HepG2 (cell line): ENCODE data around the gene MBD2. TPM values are rescaled to one million over a fixed set of nuclear protein-coding genes. Genes with fewer than 3 reads are reported as not detected.

Source experiments
- EED ChIP-seq: sonication (generic); formaldehyde crosslinking; IDR thresholded peaks from 2 replicates; pipeline ENCODE4 v1.5.0; 2020; ENCODE audit warnings: mild to moderate bottlenecking, missing genetic modification reagents
- HOXA9 ChIP-seq: sonication (generic); formaldehyde crosslinking; IDR thresholded peaks from 2 replicates; pipeline ENCODE4 v1.8.1; 2022; ENCODE audit warnings: missing genetic modification reagents, mild to moderate bottlenecking, moderate library complexity, borderline replicate concordance
- IRF2 ChIP-seq: IDR thresholded peaks from 2 replicates; pipeline ENCODE4 v1.6.1; 2018; ENCODE audit warnings: missing genetic modification reagents, missing compliant biosample characterization
- MAZ ChIP-seq, 2 experiments: sonication (generic) in 1 of 2; formaldehyde crosslinking in 1 of 2; IDR thresholded peaks; 2 replicates each; pipeline versions ENCODE4 v1.5.0 to v1.6.1; 2012 to 2020; ENCODE audit warnings: low read depth in 2 of 2, mild to moderate bottlenecking in 2 of 2, borderline replicate concordance in 1 of 2, improper control_type of control experiment in 1 of 2, low read length in 1 of 2, missing genetic modification reagents in 1 of 2, moderate library complexity in 1 of 2
- PCBP1 ChIP-seq: fragments of 200-400 bp; formaldehyde crosslinking; IDR thresholded peaks from 2 replicates; pipeline ENCODE4 v1.6.1; 2017; ENCODE audit warnings: mild to moderate bottlenecking, low read depth, low read length, borderline replicate concordance
- POLR2A ChIP-seq, 2 experiments: IDR thresholded peaks; 2 replicates each; pipeline ENCODE4 v1.6.1; 2011; ENCODE audit warnings: low read depth in 2 of 2, low read length in 2 of 2, mild to moderate bottlenecking in 1 of 2, moderate library complexity in 1 of 2; ENCODE audit not compliant: insufficient read depth in 1 of 2
- TCF12 ChIP-seq, 2 experiments: fragments of 450-650 bp in 1 of 2; sonication (generic) in 1 of 2; formaldehyde crosslinking in 1 of 2; IDR thresholded peaks; 2 replicates each; pipeline versions ENCODE4 v1.6.1 to v1.8.0; 2017 to 2022; ENCODE audit warnings: antibody characterized with exemption in 1 of 2, mild to moderate bottlenecking in 1 of 2, missing genetic modification reagents in 1 of 2, moderate library complexity in 1 of 2
- U2AF2 ChIP-seq: fragments of 200-400 bp; formaldehyde crosslinking; IDR thresholded peaks from 2 replicates; pipeline ENCODE4 v1.6.1; 2017; ENCODE audit warnings: low read depth, mild to moderate bottlenecking, low read length
- ZNF274 ChIP-seq: sonication (generic); formaldehyde crosslinking; IDR thresholded peaks from 2 replicates; pipeline ENCODE4 v1.5.1; 2020; ENCODE audit warnings: mild to moderate bottlenecking, missing genetic modification reagents
- ZNF772 ChIP-seq: sonication (generic); formaldehyde crosslinking; IDR thresholded peaks from 2 replicates; pipeline ENCODE4 v1.5.0; 2020; ENCODE audit warnings: mild to moderate bottlenecking, missing genetic modification reagents
- polyA plus RNA-seq, 8 experiments: library from polyadenylated mRNA; depleted of rRNA in 3 of 8; stranded (reverse) in 7 of 8; unstranded in 1 of 8; fragments of >200 nt; fragmentation: Illumina TruSeq in 4 of 8; extraction: Trizol in 4 of 8; gene quantifications; 2 replicates each; pipeline versions ENCODE4 v1.2.1 to v1.2.3, GENCODE V29; 2011 to 2016; ENCODE audit warnings: low read depth in 4 of 8, missing spikeins in 1 of 8, mixed read lengths in 1 of 8; ENCODE audit not compliant: insufficient read depth in 1 of 8
- total RNA-seq, 5 experiments: library from RNA; depleted of rRNA; stranded (reverse); fragments of >200 nt; fragmentation: Illumina TruSeq; extraction: Trizol; gene quantifications; 2 replicates each; pipeline ENCODE4 v1.2.3, GENCODE V29; 2016; ENCODE audit warnings: low read depth in 1 of 5
- TF ChIP-seq, protein P1 (sequence below): sonication (generic); formaldehyde crosslinking; IDR thresholded peaks from 2 replicates; pipeline ENCODE4 v1.5.1; 2020; ENCODE audit warnings: mild to moderate bottlenecking, missing genetic modification reagents, moderate library complexity
- TF ChIP-seq, protein P2 (sequence below): IDR thresholded peaks from 2 replicates; pipeline ENCODE4 v1.6.1; 2016; ENCODE audit warnings: missing genetic modification reagents, missing compliant biosample characterization
- TF ChIP-seq, protein P3 (sequence below): sonication (generic); formaldehyde crosslinking; IDR thresholded peaks from 2 replicates; pipeline ENCODE4 v1.4.0; 2020; ENCODE audit warnings: mild to moderate bottlenecking, missing genetic modification reagents
- TF ChIP-seq, protein P4 (sequence below): sonication (generic); formaldehyde crosslinking; IDR thresholded peaks from 2 replicates; pipeline ENCODE4 v1.4.0; 2020; ENCODE audit warnings: missing genetic modification reagents
- TF ChIP-seq, protein P5 (sequence below): sonication (generic); formaldehyde crosslinking; IDR thresholded peaks from 2 replicates; pipeline ENCODE4 v1.5.0; 2020; ENCODE audit warnings: missing genetic modification reagents, mild to moderate bottlenecking, borderline replicate concordance
- TF ChIP-seq, protein P6 (sequence below), 2 experiments: sonication (generic) in 1 of 2; formaldehyde crosslinking in 1 of 2; IDR thresholded peaks; 2 replicates each; pipeline versions ENCODE4 v1.4.0 to v1.6.1; 2016 to 2020; ENCODE audit warnings: borderline replicate concordance in 1 of 2, low read depth in 1 of 2, mild to moderate bottlenecking in 1 of 2, missing genetic modification reagents in 1 of 2

The MBD2 gene
- total and polyA plus RNA-seq, 2 of the 13 experiments (the other 11 are each of a cell fraction or from before 2014, with no cell fraction given): 19.1 to 38.5 TPM

DNA sequence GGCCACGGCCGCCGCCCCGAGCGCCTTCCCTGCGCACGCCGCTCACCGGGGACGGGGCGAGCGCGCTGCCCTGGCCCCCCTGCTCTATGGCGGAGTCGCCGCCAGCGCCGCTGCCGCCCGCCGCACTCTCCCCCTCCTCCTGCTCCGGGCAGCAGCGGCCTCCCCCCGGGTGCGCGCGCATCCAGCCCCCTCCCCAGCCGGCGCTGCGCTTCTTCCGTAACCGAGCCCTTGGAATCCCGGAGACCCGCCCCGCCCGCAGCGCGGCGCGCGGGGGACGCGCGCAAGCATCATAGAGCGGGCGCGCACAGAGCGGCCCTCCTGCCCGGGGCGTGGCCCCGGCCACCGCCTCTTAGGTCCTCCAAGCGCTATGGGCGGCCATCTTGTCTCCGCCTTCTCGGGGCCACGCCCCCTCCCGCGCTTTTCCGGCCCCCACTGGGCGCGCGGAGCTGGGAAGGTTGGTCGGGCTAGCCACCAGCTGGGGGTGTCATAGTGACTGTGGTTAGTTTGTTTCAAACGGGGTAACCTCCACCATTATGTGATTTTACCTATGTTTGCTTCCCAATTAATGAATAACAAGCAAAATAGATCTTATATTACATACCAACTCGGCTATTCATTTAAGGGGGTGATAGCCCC, at the start of gene MBD2 (continued):
- TF ChIP-seq MAZ (IDR thresholded peaks at IDR 0.05; ENCODE audit: borderline replicate concordance, low read depth, low read length) (peak; percentile 81), MAZ (CRISPR knock-in tag; IDR thresholded peaks at IDR 0.05; ENCODE audit: low read depth) (peak; percentile 86), ZNF772 (CRISPR knock-in tag) (peak; percentile 73; the same call in 1 of the 2 replicates), IRF2 (CRISPR knock-in tag) (no peak), ZNF274 (CRISPR knock-in tag) (no peak), TCF12 (IDR thresholded peaks at IDR 0.05) (no peak), TCF12 (CRISPR knock-in tag; IDR thresholded peaks at IDR 0.05) (no peak), HOXA9 (no peak), EED (CRISPR knock-in tag) (no peak), POLR2A (IDR thresholded peaks at IDR 0.05; ENCODE audit: insufficient read depth in 1 of 2, low read depth in 2 of 2, low read length in 2 of 2) (peak; percentile 19 to 62; a peak in 2 of 4 replicates), U2AF2 (no peak), PCBP1 (no peak)
- TF ChIP-seq, protein P1, sequence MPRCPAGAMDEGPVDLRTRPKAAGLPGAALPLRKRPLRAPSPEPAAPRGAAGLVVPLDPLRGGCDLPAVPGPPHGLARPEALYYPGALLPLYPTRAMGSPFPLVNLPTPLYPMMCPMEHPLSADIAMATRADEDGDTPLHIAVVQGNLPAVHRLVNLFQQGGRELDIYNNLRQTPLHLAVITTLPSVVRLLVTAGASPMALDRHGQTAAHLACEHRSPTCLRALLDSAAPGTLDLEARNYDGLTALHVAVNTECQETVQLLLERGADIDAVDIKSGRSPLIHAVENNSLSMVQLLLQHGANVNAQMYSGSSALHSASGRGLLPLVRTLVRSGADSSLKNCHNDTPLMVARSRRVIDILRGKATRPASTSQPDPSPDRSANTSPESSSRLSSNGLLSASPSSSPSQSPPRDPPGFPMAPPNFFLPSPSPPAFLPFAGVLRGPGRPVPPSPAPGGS (CRISPR knock-in tag): no peak
- TF ChIP-seq, protein P2, sequence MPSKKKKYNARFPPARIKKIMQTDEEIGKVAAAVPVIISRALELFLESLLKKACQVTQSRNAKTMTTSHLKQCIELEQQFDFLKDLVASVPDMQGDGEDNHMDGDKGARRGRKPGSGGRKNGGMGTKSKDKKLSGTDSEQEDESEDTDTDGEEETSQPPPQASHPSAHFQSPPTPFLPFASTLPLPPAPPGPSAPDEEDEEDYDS (CRISPR knock-in tag): peak; percentile 14; the same call in 1 of the 2 replicates
- TF ChIP-seq, protein P3, sequence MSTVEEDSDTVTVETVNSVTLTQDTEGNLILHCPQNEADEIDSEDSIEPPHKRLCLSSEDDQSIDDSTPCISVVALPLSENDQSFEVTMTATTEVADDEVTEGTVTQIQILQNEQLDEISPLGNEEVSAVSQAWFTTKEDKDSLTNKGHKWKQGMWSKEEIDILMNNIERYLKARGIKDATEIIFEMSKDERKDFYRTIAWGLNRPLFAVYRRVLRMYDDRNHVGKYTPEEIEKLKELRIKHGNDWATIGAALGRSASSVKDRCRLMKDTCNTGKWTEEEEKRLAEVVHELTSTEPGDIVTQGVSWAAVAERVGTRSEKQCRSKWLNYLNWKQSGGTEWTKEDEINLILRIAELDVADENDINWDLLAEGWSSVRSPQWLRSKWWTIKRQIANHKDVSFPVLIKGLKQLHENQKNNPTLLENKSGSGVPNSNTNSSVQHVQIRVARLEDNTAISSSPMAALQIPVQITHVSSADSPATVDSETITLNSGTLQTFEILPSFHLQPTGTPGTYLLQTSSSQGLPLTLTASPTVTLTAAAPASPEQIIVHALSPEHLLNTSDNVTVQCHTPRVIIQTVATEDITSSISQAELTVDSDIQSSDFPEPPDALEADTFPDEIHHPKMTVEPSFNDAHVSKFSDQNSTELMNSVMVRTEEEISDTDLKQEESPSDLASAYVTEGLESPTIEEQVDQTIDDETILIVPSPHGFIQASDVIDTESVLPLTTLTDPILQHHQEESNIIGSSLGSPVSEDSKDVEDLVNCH (CRISPR knock-in tag): no peak
- TF ChIP-seq, protein P4, sequence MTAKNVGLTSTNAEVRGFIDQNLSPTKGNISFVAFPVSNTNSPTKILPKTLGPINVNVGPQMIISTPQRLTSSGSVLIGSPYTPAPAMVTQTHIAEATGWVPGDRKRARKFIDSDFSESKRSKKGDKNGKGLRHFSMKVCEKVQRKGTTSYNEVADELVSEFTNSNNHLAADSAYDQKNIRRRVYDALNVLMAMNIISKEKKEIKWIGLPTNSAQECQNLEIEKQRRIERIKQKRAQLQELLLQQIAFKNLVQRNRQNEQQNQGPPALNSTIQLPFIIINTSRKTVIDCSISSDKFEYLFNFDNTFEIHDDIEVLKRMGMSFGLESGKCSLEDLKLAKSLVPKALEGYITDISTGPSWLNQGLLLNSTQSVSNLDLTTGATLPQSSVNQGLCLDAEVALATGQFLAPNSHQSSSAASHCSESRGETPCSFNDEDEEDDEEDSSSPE: peak; percentile 84; the same call in 1 of the 2 replicates
- TF ChIP-seq, protein P5, sequence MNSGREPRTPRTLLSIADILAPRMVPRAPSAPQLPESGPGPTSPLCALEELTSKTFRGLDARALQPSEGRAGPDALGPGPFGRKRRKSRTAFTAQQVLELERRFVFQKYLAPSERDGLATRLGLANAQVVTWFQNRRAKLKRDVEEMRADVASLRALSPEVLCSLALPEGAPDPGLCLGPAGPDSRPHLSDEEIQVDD: no peak
- TF ChIP-seq, protein P6, sequence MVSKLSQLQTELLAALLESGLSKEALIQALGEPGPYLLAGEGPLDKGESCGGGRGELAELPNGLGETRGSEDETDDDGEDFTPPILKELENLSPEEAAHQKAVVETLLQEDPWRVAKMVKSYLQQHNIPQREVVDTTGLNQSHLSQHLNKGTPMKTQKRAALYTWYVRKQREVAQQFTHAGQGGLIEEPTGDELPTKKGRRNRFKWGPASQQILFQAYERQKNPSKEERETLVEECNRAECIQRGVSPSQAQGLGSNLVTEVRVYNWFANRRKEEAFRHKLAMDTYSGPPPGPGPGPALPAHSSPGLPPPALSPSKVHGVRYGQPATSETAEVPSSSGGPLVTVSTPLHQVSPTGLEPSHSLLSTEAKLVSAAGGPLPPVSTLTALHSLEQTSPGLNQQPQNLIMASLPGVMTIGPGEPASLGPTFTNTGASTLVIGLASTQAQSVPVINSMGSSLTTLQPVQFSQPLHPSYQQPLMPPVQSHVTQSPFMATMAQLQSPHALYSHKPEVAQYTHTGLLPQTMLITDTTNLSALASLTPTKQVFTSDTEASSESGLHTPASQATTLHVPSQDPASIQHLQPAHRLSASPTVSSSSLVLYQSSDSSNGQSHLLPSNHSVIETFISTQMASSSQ (IDR thresholded peaks at IDR 0.05; ENCODE audit: low read depth): no peak
- TF ChIP-seq, protein P6 (CRISPR knock-in tag; IDR thresholded peaks at IDR 0.05; ENCODE audit: borderline replicate concordance): peak; percentile 28; the same call in 1 of the 2 replicates
